Natural killer cell (primary cell): ENCODE measurements around the gene G3BP1. TPM values are rescaled to one million over a fixed set of nuclear protein-coding genes. Genes with fewer than 3 reads are reported as not detected.

Experiments used
- ATAC-seq, 3 donors: fragments of 150-1000 bp in 2 of 3; fragments of 200-7000 bp in 1 of 3; cut with Tn5 transposase; 1 replicate in 1 of 3; 2 replicates in 2 of 3; pipeline ENCODE4 v1.10.0; 2021; ENCODE audit warnings: mild to moderate bottlenecking in 2 of 3, moderate library complexity in 2 of 3
- DNase-seq, 2 donors: peaks; one replicate each; pipeline versions ENCODE4 v3.0.0 to v3.0.0-alpha.2; 2013 to 2021; ENCODE audit warnings: mixed read lengths in 1 of 2
- H3K27ac ChIP-seq: one replicate; pipeline ENCODE4 v1.5.1; 2013; ENCODE audit warnings: mild to moderate bottlenecking, low read length
- H3K27me3 ChIP-seq: one replicate; pipeline ENCODE4 v1.6.1; 2013; ENCODE audit warnings: low read length; ENCODE audit not compliant: control insufficient read depth, insufficient read depth
- H3K36me3 ChIP-seq: one replicate; pipeline ENCODE4 v1.6.1; 2013; ENCODE audit warnings: low read length; ENCODE audit not compliant: control insufficient read depth, insufficient read depth
- H3K4me1 ChIP-seq: one replicate; pipeline ENCODE4 v1.6.1; 2013; ENCODE audit warnings: low read length; ENCODE audit not compliant: control insufficient read depth, insufficient read depth
- H3K4me3 ChIP-seq: one replicate; pipeline ENCODE4 v1.5.1; 2013; ENCODE audit warnings: low read length
- H3K9me3 ChIP-seq: one replicate; pipeline ENCODE4 v1.6.1; 2013; ENCODE audit warnings: low read length; ENCODE audit not compliant: control insufficient read depth, insufficient read depth
- H3K27ac Mint-ChIP-seq, 2 donors: one replicate each; pipeline ENCODE4 v1.8.0; 2022; ENCODE audit warnings: mild to moderate bottlenecking in 2 of 2, mixed read lengths in 2 of 2, moderate library complexity in 1 of 2
- H3K27me3 Mint-ChIP-seq, 2 donors: one replicate each; pipeline ENCODE4 v1.8.0; 2022; ENCODE audit warnings: low read depth in 2 of 2, mixed read lengths in 2 of 2
- H3K36me3 Mint-ChIP-seq: one replicate; pipeline ENCODE4 v1.8.0; 2022; ENCODE audit warnings: mixed read lengths
- H3K4me1 Mint-ChIP-seq, 2 donors: one replicate each; pipeline ENCODE4 v1.8.0; 2022; ENCODE audit warnings: mixed read lengths in 2 of 2
- H3K4me3 Mint-ChIP-seq: one replicate; pipeline ENCODE4 v1.8.0; 2022; ENCODE audit warnings: mild to moderate bottlenecking, moderate library complexity, mixed read lengths
- H3K9me3 Mint-ChIP-seq, 2 donors: one replicate each; pipeline ENCODE4 v1.8.0; 2022; ENCODE audit warnings: mixed read lengths in 2 of 2
- WGBS: methylation state at CpG from one replicate; pipeline ENCODE4 v1.1.7; 2013; ENCODE audit warnings: missing lambda C conversion rate; ENCODE audit not compliant: insufficient coverage; 5-methylcytosine and 5-hydroxymethylcytosine counted together
- intact Hi-C: fragments of 100-400 bp; cut with micrococcal nuclease; formaldehyde crosslinking; loops from one replicate; pipeline ENCODE4 v1.14.2; 2022
- total RNA-seq, 4 donors: library from RNA; stranded (reverse); fragments of 120-200 nt in 1 of 4; gene quantifications; one replicate each; pipeline versions ENCODE4 v1.2.3 to v1.2.4, GENCODE V29; 2013 to 2022
- TF ChIP-seq, protein P1 (sequence below): fragments of 200-600 bp; IDR thresholded peaks from one replicate; pipeline ENCODE4 v1.8.0; 2022; ENCODE audit warnings: antibody characterized with exemption

Gene G3BP1
- total RNA-seq, 3 donors from 2014 or later (not counting 1 experiment from before 2014, with no cell fraction given), result 94.9 to 127 (median 121) TPM

DNA sequence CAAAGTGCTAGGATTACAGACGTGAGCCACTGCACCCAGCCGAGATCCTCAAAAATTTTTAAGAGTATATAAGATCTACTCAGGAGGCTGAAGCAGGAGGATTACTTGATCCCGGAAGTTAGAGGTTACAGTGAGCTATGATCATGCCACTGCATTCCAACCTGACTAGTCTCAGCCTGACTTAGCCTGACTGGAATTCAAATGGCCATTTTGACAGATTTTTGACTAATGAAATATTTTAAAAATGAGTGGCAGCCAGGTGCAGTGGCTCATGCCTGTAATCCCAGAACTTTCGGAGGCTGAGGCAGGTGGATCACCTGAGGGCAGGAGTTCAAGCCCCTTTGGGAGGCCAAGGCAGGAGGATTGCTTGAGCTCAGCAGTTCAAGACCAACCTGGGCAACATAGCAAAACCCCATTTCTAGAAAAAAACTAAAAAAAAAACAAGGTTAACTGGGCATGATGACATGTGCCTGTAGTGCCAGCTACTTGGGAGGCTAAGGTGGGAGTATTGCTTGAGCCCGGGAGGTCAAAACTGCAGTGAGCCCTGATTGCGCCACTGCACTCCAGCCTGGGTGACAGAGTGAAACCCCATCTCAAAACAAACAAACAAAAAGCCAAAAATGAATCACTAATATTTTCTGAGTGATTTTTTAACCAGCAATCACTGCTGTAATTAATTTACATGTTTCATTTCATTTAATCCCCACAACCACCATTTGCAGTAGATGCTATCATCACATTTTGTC, 29.9 kb upstream of the G3BP1 start:
- no peak overlapping the region for H3K4me3 ChIP-seq
- no peak overlapping the region for H3K27ac ChIP-seq
- Mint-ChIP-seq H3K4me3 (no peak overlapping the region), H3K36me3 (peaks cover 8% of the 10 kb centered on the region), H3K27ac (peak overlapping the region; percentile 95 to 96), H3K9me3 (no peaks in the 10 kb centered on the region), H3K4me1 (peaks cover 58 to 63% of the 10 kb centered on the region in 2 donors), H3K27me3 (no peaks in the 10 kb centered on the region)
- intact Hi-C loops, result loop anchor here (10.0 kb wide), 1 partner anchor 297 kb away; the partner anchor contains the start of gene SLC36A1
- ATAC-seq (no peak), DNase-seq (no peak)
- H3K4me1 ChIP-seq, result peaks cover 33% of the 10 kb centered on the region
- no peaks in the 10 kb centered on the region for H3K27me3 ChIP-seq
- TF ChIP-seq, protein P1, sequence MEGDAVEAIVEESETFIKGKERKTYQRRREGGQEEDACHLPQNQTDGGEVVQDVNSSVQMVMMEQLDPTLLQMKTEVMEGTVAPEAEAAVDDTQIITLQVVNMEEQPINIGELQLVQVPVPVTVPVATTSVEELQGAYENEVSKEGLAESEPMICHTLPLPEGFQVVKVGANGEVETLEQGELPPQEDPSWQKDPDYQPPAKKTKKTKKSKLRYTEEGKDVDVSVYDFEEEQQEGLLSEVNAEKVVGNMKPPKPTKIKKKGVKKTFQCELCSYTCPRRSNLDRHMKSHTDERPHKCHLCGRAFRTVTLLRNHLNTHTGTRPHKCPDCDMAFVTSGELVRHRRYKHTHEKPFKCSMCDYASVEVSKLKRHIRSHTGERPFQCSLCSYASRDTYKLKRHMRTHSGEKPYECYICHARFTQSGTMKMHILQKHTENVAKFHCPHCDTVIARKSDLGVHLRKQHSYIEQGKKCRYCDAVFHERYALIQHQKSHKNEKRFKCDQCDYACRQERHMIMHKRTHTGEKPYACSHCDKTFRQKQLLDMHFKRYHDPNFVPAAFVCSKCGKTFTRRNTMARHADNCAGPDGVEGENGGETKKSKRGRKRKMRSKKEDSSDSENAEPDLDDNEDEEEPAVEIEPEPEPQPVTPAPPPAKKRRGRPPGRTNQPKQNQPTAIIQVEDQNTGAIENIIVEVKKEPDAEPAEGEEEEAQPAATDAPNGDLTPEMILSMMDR, result no peak
- peaks cover 13% of the 10 kb centered on the region for H3K36me3 ChIP-seq
- 100% methylated on average over 6 of the region's 6 CpGs for WGBS
- no peaks in the 10 kb centered on the region for H3K9me3 ChIP-seq

DNA sequence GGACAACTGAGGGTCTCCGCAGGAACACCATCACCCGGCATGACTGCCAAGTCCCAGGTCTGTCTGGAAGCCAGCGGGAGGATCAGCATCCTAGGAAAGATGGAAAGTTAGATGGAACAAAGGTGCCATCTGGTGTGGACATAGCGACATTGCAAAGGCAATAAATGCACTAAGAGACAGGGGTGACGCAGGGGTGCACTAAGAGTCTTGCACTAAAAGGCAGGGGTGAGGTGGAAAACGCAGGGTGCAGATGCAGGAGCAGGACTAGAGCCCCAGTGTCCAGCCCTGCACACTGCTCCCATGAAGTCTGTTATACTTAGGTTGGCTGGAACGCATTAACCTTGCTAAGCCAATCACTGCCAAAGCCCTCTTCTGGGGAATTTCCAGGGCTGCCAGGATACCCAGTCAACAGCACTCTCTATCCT, 28.9 kb upstream of the G3BP1 start:
- WGBS, result 96% methylated on average over 7 of the region's 7 CpGs
- Mint-ChIP-seq H3K27me3 (no peaks in the 10 kb centered on the region), H3K4me3 (no peak overlapping the region), H3K4me1 (peaks cover 54 to 55% of the 10 kb centered on the region in 2 donors), H3K27ac (peak overlapping the region; percentile 95 to 96), H3K36me3 (peaks cover 8% of the 10 kb centered on the region), H3K9me3 (no peaks in the 10 kb centered on the region)
- no peak overlapping the region for H3K27ac ChIP-seq
- H3K36me3 ChIP-seq, result peaks cover 11% of the 10 kb centered on the region
- TF ChIP-seq, protein P1, result no peak
- DNase-seq (no peak), ATAC-seq (no peak)
- H3K9me3 ChIP-seq, result no peaks in the 10 kb centered on the region
- H3K27me3 ChIP-seq, result no peaks in the 10 kb centered on the region
- H3K4me1 ChIP-seq, result peaks cover 41% of the 10 kb centered on the region
- intact Hi-C loops, result loop anchor here (10.0 kb wide), 1 partner anchor 298 kb away; the partner anchor contains the start of gene SLC36A1
- no peak overlapping the region for H3K4me3 ChIP-seq

DNA sequence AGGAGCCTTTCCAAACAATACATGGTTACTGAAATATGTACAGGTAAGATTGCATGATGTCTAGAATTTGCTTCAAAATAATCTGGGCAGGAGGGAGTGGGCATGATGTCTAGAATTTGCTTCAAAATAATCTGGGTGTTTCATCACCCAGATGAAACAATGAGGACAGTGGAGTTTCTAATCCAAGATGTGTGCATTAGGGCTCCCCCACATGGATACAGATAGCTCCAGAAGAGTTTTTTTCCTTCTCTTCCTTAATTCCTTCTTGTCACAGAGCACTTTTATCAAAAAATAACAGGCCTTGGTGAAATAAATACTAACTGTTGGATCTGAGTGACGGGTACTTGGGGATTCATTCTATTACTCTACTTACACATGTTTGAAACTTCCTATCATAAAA, 28.2 kb upstream of the G3BP1 start:
- intact Hi-C loops, result loop anchor here (10.0 kb wide), 1 partner anchor 299 kb away; the partner anchor contains the start of gene SLC36A1

More for the DNA sequence above, 28.2 kb upstream of the G3BP1 start:
- Mint-ChIP-seq H3K4me3 (peak overlapping the region; percentile 62), H3K4me1 (peaks cover 54 to 55% of the 10 kb centered on the region in 2 donors), H3K36me3 (peaks cover 8% of the 10 kb centered on the region), H3K9me3 (no peaks in the 10 kb centered on the region), H3K27ac (peak overlapping the region; percentile 95 to 96), H3K27me3 (no peaks in the 10 kb centered on the region)
- WGBS, result no CpG with 5 or more reads among the region's 1 CpG
- Histone ChIP-seq H3K9me3 (no peaks in the 10 kb centered on the region), H3K27me3 (no peaks in the 10 kb centered on the region), H3K4me1 (peaks cover 41% of the 10 kb centered on the region), H3K4me3 (no peak overlapping the region), H3K27ac (no peak overlapping the region), H3K36me3 (peaks cover 11% of the 10 kb centered on the region)
- TF ChIP-seq, protein P1, result no peak
- ATAC-seq, result no peak
- no peak for DNase-seq
